ENCODE measurements around the gene DTNB. TPM values are rescaled to one million over a fixed set of nuclear protein-coding genes. Genes with fewer than 3 reads are reported as not detected.

The DTNB gene
- total RNA-seq, 2 experiments from 2014 or later = 27.3 to 29.1 TPM

DNA sequence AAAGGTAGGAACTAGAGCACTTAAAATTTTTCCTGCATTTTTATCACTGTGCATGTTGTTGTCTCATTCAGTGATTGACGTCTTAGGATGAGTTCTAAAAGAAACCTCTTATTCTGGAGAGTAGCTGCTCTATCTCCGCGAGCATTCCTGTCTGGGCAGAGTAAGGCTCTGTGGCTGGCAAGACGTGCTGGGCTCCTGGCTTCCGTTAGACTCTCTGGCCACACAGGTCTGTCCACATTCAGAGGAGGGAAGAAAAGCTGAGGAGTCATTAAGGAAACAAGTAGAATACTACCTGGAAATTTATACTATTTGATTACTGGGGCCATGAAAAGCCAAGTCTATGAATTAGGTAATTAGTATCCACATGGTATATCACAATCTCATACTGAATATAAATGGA lies 193.6 kb downstream of the DTNB start:
- ATAC-seq = no peak
- peaks cover 7% of the 10 kb centered on the region for H3K9me3 Mint-ChIP-seq
- no peak overlapping the region for H3K4me3 Mint-ChIP-seq
- no peaks in the 10 kb centered on the region for H3K27me3 Mint-ChIP-seq
- POLR2A ChIA-PET = no interaction called here
- peaks cover 17% of the 10 kb centered on the region for H3K36me3 Mint-ChIP-seq (ENCODE audit: low read depth)
- TF ChIP-seq, protein P1, sequence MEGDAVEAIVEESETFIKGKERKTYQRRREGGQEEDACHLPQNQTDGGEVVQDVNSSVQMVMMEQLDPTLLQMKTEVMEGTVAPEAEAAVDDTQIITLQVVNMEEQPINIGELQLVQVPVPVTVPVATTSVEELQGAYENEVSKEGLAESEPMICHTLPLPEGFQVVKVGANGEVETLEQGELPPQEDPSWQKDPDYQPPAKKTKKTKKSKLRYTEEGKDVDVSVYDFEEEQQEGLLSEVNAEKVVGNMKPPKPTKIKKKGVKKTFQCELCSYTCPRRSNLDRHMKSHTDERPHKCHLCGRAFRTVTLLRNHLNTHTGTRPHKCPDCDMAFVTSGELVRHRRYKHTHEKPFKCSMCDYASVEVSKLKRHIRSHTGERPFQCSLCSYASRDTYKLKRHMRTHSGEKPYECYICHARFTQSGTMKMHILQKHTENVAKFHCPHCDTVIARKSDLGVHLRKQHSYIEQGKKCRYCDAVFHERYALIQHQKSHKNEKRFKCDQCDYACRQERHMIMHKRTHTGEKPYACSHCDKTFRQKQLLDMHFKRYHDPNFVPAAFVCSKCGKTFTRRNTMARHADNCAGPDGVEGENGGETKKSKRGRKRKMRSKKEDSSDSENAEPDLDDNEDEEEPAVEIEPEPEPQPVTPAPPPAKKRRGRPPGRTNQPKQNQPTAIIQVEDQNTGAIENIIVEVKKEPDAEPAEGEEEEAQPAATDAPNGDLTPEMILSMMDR (IDR thresholded peaks at IDR 0.05) = no peak
- H3K27ac Mint-ChIP-seq = no peak overlapping the region
- DNase-seq = no peak
- intact Hi-C loops (cut with micrococcal nuclease) = no loop called here
- peaks cover 4% of the 10 kb centered on the region for H3K4me1 Mint-ChIP-seq (ENCODE audit: low read depth)
- CTCF ChIA-PET = no interaction called here

DNA sequence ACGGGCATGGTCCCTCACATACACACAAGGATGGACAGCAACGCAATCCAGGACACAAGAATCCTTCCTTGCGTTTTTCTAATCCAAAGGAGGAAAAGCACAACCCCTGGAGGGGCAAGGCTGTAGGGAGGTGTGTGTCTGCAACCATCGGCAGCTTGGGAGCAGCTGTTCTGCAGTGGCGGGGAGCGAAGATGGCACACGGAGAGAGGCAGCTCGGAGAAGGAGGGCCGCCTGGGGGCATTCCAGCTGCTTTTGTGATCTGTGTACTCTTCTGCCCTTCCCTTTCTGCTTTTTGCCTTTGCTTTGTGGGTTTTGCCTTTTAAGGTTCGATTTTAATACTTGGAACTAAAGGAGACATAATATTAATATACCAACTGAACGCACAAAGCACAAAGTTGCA lies 194.6 kb downstream of the DTNB start:
- ATAC-seq (no peak), DNase-seq (no peak)
- POLR2A ChIA-PET = no interaction called here
- peaks cover 7% of the 10 kb centered on the region for H3K9me3 Mint-ChIP-seq
- intact Hi-C loops (cut with micrococcal nuclease) = no loop called here
- H3K27me3 Mint-ChIP-seq = no peaks in the 10 kb centered on the region
- TF ChIP-seq, protein P1 (IDR thresholded peaks at IDR 0.05) = no peak
- no peak overlapping the region for H3K27ac Mint-ChIP-seq
- H3K4me1 Mint-ChIP-seq (ENCODE audit: low read depth) = peaks cover 4% of the 10 kb centered on the region
- CTCF ChIA-PET = no interaction called here
- H3K36me3 Mint-ChIP-seq (ENCODE audit: low read depth) = peaks cover 18% of the 10 kb centered on the region
- no peak overlapping the region for H3K4me3 Mint-ChIP-seq

DNA sequence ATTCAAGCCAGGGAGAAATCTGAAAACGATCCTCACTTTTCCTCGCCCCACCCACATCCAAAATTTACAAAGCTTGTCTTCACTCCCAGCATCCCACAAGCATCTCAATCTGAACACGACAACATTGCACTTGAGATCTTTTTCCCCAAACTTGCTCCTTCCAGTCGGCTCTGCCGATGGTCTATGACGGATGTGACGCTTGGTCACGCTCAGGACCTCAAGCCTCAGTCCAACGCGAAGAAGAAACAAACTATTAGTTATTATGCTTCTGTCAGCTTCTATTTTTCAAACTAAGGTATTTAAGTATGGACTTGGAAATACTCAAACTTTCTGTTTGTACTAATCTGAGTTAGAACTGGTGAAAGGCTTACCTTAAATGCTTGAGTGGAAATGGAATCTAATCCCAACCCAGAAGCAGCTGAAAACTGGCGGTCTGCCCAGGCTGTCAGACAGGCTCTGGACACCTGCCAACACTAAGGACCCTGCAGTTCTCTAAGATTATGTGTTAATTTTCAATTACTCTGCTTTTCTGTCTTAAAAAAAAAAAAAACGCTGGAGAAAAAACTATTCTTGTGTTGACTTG lies 199.5 kb downstream of the DTNB start:
- H3K4me1 Mint-ChIP-seq (ENCODE audit: low read depth) = no peaks in the 10 kb centered on the region
- ChIA-PET CTCF (no interaction called here), POLR2A (interaction anchor here (1.0 kb wide), 1 partner anchor 9 kb away, joined by 3 read pairs; no protein-coding TSS in a partner anchor)

DNA sequence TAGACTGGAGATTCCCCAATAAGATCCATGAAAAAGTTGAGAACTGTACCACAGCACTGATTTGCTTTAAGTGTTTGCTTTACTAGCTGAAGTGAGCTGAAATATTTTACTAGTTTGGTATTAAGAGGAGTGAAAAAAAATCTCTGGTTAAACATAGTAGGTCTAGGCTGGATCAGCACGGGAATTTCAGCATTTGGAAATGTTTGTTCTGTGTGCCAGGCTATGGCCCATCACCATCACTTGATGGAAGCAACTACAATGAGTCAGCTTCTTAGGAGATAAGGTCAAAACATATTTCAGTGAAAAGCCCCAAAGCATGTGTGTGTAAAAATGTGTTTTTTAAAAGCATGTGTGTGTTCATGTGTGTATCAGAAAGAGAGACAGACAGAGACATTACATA lies 200.2 kb downstream of the DTNB start:
- no peak overlapping the region for H3K27ac Mint-ChIP-seq
- H3K4me3 Mint-ChIP-seq = no peak overlapping the region
- TF ChIP-seq, protein P1 (IDR thresholded peaks at IDR 0.05) = no peak
- H3K9me3 Mint-ChIP-seq = peaks cover 7% of the 10 kb centered on the region
- no peaks in the 10 kb centered on the region for H3K4me1 Mint-ChIP-seq (ENCODE audit: low read depth)
- no peaks in the 10 kb centered on the region for H3K27me3 Mint-ChIP-seq
- H3K36me3 Mint-ChIP-seq (ENCODE audit: low read depth) = peaks cover 18% of the 10 kb centered on the region
- DNase-seq (no peak), ATAC-seq (no peak)
- ChIA-PET POLR2A (interaction anchor here (1.0 kb wide), 1 partner anchor 10 kb away, joined by 3 read pairs; no protein-coding TSS in a partner anchor), CTCF (no interaction called here)
- intact Hi-C loops (cut with micrococcal nuclease) = no loop called here

More for the DNA sequence above, 199.5 kb downstream of the DTNB start:
- no peak for ATAC-seq
- TF ChIP-seq, protein P1 (IDR thresholded peaks at IDR 0.05) = no peak
- intact Hi-C loops (cut with micrococcal nuclease) = no loop called here
- H3K4me3 Mint-ChIP-seq = no peak overlapping the region
- H3K36me3 Mint-ChIP-seq (ENCODE audit: low read depth) = peaks cover 18% of the 10 kb centered on the region
- H3K27ac Mint-ChIP-seq = no peak overlapping the region
- H3K9me3 Mint-ChIP-seq = peaks cover 7% of the 10 kb centered on the region
- no peak for DNase-seq
- no peaks in the 10 kb centered on the region for H3K27me3 Mint-ChIP-seq

DNA sequence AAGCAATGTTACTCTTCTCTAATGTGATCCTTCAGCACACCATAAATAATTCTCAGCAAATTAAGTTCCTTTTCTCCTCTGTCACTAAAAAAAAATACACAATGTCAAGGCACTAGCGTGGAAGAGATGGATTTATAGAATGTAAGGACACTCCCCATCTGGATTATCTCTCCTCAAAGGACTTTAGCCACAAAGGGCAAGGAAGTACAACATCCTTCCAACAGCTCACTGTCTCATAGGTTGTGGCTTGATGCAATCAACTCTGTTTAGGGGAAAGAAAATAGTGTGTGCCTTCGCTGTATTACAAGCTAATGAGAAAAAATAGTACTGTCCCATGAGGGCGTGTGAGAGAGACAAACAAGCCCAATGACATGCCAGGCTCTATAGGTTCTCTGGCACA lies 202.6 kb downstream of the DTNB start:
- Mint-ChIP-seq H3K4me3 (no peak overlapping the region), H3K36me3 (ENCODE audit: low read depth) (peaks cover 11% of the 10 kb centered on the region), H3K9me3 (peaks cover 2% of the 10 kb centered on the region), H3K27me3 (no peaks in the 10 kb centered on the region), H3K27ac (no peak overlapping the region), H3K4me1 (ENCODE audit: low read depth) (no peaks in the 10 kb centered on the region)
- TF ChIP-seq, protein P1 (IDR thresholded peaks at IDR 0.05) = no peak
- ATAC-seq (no peak), DNase-seq (no peak)
- intact Hi-C loops (cut with micrococcal nuclease) = no loop called here
- CTCF ChIA-PET = interaction anchor here (1.2 kb wide), 1 partner anchor 96 kb away, joined by 3 read pairs; no protein-coding TSS in a partner anchor
- POLR2A ChIA-PET = no interaction called here
